AG04450 (cell line): ENCODE data around the gene CACNA2D2. TPM values are rescaled to one million over a fixed set of nuclear protein-coding genes. Genes with fewer than 3 reads are reported as not detected.
A peak's percentile ranks its signal among the peaks of the same experiment; 100 is the strongest.

Experiments
- CTCF ChIA-PET: fragments of 300-600, 350-600 bp; formaldehyde crosslinking; extraction: SDS; loops from one replicate; lab custom pipeline; 2022; ENCODE audit warnings: antibody characterized with exemption, inconsistent platforms; lab: Charles Lee
- POLR2A ChIA-PET: fragments of 350-600 bp; formaldehyde crosslinking; extraction: SDS; loops from one replicate; lab custom pipeline; 2021; ENCODE audit warnings: antibody characterized with exemption, inconsistent platforms; lab: Yijun Ruan, JAX
- DNase-seq: peaks from one replicate; pipeline ENCODE4 v3.0.0-alpha.2; 2011; ENCODE audit warnings: low read depth, low spot score
- H3K27ac ChIP-seq: one replicate; pipeline ENCODE4 v1.5.1; 2012; ENCODE audit warnings: low read depth, low read length, control low read depth
- H3K27me3 ChIP-seq: one replicate; pipeline ENCODE4 v1.6.0; 2012; ENCODE audit warnings: low read length; ENCODE audit not compliant: control insufficient read depth, insufficient read depth
- H3K4me3 ChIP-seq: 2 replicates; pipeline ENCODE4 v1.5.1; 2011; ENCODE audit warnings: mild to moderate bottlenecking, low read depth, low read length, control low read depth
- H3K9me3 ChIP-seq: 2 replicates; pipeline ENCODE4 v1.5.1; 2012; ENCODE audit warnings: low read length; ENCODE audit not compliant: control insufficient read depth, insufficient read depth
- polyA plus RNA-seq: library from polyadenylated mRNA; depleted of rRNA; stranded (reverse); fragments of >200 nt; gene quantifications from 2 replicates; pipeline ENCODE4 v1.2.3, GENCODE V29; 2011
- TF ChIP-seq, protein P1 (sequence below): IDR thresholded peaks from 2 replicates; pipeline ENCODE4 v1.5.1; 2011; ENCODE audit warnings: low read depth, low read length, control low read depth, inconsistent platforms

The CACNA2D2 gene
- polyA plus RNA-seq, 1 experiment = 0.09 TPM

DNA sequence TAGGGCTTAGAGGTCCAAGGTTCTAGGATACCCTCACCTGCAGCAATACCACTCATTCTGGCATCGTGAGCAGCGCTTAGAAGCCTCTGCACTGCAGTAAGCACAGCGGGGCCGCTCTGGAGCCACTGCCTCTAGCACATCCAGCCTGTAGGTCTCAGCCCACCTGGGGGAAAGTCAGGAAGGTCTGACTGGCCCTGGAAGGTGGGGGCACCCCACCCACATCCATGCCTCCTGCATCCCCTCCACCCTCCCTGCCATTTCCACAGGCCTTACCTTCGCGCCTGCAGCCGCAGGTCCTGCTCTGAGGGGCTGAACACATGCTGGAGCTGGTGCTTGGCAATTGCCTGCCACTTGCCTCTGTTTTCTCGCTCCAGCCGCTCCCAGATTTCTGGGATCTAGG, 161.9 kb downstream of the CACNA2D2 start:
- H3K4me3 ChIP-seq = peak overlapping the region; percentile 58
- no peak overlapping the region for H3K27ac ChIP-seq
- TF ChIP-seq, protein P1, sequence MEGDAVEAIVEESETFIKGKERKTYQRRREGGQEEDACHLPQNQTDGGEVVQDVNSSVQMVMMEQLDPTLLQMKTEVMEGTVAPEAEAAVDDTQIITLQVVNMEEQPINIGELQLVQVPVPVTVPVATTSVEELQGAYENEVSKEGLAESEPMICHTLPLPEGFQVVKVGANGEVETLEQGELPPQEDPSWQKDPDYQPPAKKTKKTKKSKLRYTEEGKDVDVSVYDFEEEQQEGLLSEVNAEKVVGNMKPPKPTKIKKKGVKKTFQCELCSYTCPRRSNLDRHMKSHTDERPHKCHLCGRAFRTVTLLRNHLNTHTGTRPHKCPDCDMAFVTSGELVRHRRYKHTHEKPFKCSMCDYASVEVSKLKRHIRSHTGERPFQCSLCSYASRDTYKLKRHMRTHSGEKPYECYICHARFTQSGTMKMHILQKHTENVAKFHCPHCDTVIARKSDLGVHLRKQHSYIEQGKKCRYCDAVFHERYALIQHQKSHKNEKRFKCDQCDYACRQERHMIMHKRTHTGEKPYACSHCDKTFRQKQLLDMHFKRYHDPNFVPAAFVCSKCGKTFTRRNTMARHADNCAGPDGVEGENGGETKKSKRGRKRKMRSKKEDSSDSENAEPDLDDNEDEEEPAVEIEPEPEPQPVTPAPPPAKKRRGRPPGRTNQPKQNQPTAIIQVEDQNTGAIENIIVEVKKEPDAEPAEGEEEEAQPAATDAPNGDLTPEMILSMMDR = no peak
- no peaks in the 10 kb centered on the region; the same call in 1 of the 2 replicates for H3K9me3 ChIP-seq
- no peaks in the 10 kb centered on the region for H3K27me3 ChIP-seq
- POLR2A ChIA-PET = interaction anchor here (0.6 to 1.0 kb wide), 2 partner anchors 12 to 81 kb away, joined by 3 to 5 read pairs; no protein-coding TSS in a partner anchor
- CTCF ChIA-PET = no interaction called here
- DNase-seq = no peak

DNA sequence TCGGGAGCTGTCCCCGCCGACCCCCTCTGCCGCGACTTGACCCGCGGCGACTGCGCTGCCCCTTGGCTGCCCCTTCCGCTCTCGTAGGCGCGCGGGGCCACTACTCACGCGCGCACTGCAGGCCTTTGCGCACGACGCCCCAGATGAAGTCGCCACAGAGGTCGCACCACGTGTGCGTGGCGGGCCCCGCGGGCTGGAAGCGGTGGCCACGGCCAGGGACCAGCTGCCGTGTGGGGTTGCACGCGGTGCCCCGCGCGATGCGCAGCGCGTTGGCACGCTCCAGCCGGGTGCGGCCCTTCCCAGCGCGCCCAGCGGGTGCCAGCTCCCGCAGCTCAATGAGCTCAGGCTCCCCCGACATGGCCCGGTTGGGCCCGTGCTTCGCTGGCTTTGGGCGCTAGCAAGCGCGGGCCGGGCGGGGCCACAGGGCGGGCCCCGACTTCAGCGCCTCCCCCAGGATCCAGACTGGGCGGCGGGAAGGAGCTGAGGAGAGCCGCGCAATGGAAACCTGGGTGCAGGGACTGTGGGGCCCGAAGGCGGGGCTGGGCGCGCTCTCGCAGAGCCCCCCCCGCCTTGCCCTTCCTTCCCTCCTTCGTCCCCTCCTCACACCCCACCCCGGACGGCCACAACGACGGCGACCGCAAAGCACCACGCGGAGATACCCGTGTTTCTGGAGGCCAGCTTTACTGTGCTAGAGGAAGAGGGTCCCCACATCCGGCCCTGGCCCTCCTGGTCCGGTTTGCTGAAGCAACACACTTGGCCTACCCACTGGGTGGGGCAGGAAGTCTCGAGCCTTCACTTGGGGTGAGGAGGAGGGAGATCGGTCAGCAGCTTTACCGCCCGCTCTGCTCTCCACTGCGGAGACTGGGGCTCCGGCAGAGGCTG, 162.7 kb downstream of the CACNA2D2 start, which contains the start of gene RASSF1:
RASSF1 (minus strand) TSS at position 389 of the 882 bp plus-strand sequence; CDS start at position 358, 31 bp downstream.
- TF ChIP-seq, protein P1 = no peak
- CTCF ChIA-PET = interaction anchor here (1.1 kb wide), 1 partner anchor 16 kb away, joined by 4 read pairs; no protein-coding TSS in a partner anchor
- no peaks in the 10 kb centered on the region; the same call in 1 of the 2 replicates for H3K9me3 ChIP-seq
- no peak for DNase-seq
- POLR2A ChIA-PET = interaction anchor here (0.6 to 1.0 kb wide), 4 partner anchors 10 to 82 kb away, joined by 3 to 9 read pairs (median 5); partner anchors contain the start of genes CYB561D2 and NPRL2
- peak within 1 kb of the TSS; percentile 65 for H3K27ac ChIP-seq
- H3K27me3 ChIP-seq = no peaks in the 10 kb centered on the region
- peak within 1 kb of the TSS; percentile 58 for H3K4me3 ChIP-seq

DNA sequence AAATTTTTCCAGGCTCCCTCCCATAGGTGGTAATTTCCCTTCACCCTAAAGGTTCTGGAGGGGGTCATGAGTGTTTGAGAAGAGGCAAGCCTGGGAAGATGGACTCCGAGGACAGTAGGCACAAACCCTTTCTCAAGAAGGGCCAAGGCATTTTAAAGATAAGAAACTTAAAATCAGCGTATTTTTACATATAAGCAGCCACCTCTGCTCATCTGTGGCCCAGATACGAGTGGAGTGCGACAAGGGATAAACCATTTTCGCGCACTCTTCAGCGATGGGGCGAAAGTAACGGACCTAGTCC, 163.3 kb downstream of the CACNA2D2 start:
- TF ChIP-seq, protein P1 = no peak
- Histone ChIP-seq H3K27ac (peak overlapping the region; percentile 65), H3K27me3 (no peaks in the 10 kb centered on the region), H3K9me3 (no peaks in the 10 kb centered on the region; the same call in 1 of the 2 replicates), H3K4me3 (peak overlapping the region; percentile 58)
- no peak for DNase-seq
- POLR2A ChIA-PET = interaction anchor here (0.7 to 1.0 kb wide), 3 partner anchors 9 to 19 kb away, joined by 3 to 9 read pairs (median 5); partner anchors contain the start of genes CYB561D2 and NPRL2
- CTCF ChIA-PET = interaction anchor here (1.1 kb wide), 1 partner anchor 16 kb away, joined by 4 read pairs; no protein-coding TSS in a partner anchor

DNA sequence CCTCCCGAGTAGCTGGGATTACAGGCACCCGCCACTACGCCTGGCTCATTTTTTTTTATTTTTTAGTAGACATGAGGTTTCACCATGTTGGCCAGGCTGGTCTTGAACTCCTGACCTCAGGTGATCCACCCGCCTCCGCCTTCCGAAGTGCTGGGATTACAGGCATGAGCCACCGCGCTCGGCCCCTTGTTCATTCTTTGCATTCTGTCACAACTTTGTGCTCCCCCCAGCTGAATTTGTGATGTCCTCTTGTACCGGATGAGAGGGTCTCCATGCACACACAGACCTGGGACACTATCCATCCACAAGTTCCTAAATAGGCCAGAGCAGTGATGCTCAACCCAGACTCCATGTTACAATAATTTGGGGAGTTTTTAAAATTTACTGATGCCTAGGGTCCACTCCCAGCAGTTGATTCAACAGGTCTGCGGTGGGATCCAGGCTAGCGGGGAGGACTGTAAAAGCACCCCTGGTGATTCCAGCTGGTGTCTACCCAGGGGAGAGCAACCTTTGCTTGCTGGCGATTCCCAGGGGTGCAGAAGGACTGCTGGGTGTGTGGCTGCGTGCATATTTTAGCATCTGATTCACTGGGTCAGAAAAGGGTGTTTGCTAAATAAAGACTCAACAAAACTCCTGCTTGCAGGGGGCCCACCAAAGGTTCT, 163.8 kb downstream of the CACNA2D2 start:
- CTCF ChIA-PET = no interaction called here
- Histone ChIP-seq H3K27me3 (no peaks in the 10 kb centered on the region), H3K4me3 (peak overlapping the region; percentile 58), H3K27ac (peak overlapping the region; percentile 65), H3K9me3 (no peaks in the 10 kb centered on the region; the same call in 1 of the 2 replicates)
- DNase-seq = no peak
- TF ChIP-seq, protein P1 = no peak
- POLR2A ChIA-PET = interaction anchor here (0.6 to 0.7 kb wide), 2 partner anchors 10 to 22 kb away, joined by 3 read pairs; no protein-coding TSS in a partner anchor
